Measurements from ENCODE around the gene NSMCE1. TPM values are rescaled to one million over a fixed set of nuclear protein-coding genes. Genes with fewer than 3 reads are reported as not detected.
"Not testable (repeated sequence)": the region's sequence is repeated elsewhere in the genome, so short reads cannot be mapped to it uniquely, and the experiment has no call there.

NSMCE1 gene
- total and polyA plus RNA-seq, 10 donors = 18.4 to 79.0 (median 36.7) TPM

GRCh38 chr16:27265982-27266381 is 2.6 kb downstream of the NSMCE1 start:
- TF ChIP-seq, protein P1, sequence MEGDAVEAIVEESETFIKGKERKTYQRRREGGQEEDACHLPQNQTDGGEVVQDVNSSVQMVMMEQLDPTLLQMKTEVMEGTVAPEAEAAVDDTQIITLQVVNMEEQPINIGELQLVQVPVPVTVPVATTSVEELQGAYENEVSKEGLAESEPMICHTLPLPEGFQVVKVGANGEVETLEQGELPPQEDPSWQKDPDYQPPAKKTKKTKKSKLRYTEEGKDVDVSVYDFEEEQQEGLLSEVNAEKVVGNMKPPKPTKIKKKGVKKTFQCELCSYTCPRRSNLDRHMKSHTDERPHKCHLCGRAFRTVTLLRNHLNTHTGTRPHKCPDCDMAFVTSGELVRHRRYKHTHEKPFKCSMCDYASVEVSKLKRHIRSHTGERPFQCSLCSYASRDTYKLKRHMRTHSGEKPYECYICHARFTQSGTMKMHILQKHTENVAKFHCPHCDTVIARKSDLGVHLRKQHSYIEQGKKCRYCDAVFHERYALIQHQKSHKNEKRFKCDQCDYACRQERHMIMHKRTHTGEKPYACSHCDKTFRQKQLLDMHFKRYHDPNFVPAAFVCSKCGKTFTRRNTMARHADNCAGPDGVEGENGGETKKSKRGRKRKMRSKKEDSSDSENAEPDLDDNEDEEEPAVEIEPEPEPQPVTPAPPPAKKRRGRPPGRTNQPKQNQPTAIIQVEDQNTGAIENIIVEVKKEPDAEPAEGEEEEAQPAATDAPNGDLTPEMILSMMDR (IDR thresholded peaks at IDR 0.05 in 8 of 11, conservative IDR thresholded peaks at IDR 0.05 in 3 of 11) = no peak
- TF ChIP-seq POLR2A (IDR thresholded peaks at IDR 0.05) (no peak), POLR2AphosphoS5 (IDR thresholded peaks at IDR 0.05) (no peak)

DNA sequence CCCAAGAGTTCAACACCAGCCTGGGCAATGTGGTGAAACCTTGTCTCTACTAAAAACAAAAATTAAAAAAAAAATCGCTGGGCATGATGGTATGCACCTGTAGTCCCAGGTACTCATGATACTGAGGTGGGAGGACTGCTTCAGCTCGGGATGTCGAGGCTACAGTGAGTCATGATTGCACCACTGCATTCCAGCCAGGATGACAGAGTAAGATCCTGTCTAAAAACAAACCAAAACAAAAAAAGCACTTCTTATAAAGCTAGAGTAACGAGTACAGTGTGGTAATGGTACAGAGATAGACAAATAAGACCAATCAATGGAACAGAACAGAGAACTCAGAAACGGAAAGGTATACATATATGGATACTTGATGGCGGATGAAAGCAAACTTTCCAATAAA is 4.4 kb downstream of the NSMCE1 start:
- WGBS, 5 donors = 71 to 92% (median 81%) methylated on average over 6 of the region's 6 CpGs
- intact Hi-C loops (cut with DNase I; ENCODE audit: low total_unique reads) = loop anchor here (10.0 kb wide), 1 partner anchor 51 kb away; the partner anchor contains the start of gene IL4R

More at GRCh38 chr16:27265982-27266381, 2.6 kb downstream of the NSMCE1 start:
- peaks cover 0 to 4% (median 0%) of the 10 kb centered on the region in 6 donors for H3K36me3 ChIP-seq
- WGBS, 5 donors = 94 to 100% (median 100%) methylated on average over 1 of the region's 1 CpG
- H3K27ac ChIP-seq = no peak overlapping the region
- peaks cover 11 to 79% (median 34%) of the 10 kb centered on the region in 6 donors for H3K4me1 ChIP-seq
- H3K9me3 ChIP-seq = no peaks in the 10 kb centered on the region
- no peak overlapping the region for H3K4me3 ChIP-seq
- no peaks in the 10 kb centered on the region for H3K27me3 ChIP-seq (replicated peaks in 1 of 7)
- DNase-seq = no peak
- intact Hi-C loops (cut with DNase I; ENCODE audit: low total_unique reads) = loop anchor here (10.0 kb wide), 1 partner anchor 49 kb away; the partner anchor contains the start of gene IL4R

GRCh38 chr16:27262904-27263423 is 5.6 kb downstream of the NSMCE1 start:
- H3K9me3 ChIP-seq; H3K27me3 ChIP-seq (replicated peaks in 1 of 7); DNase-seq; H3K36me3 ChIP-seq; H3K27ac ChIP-seq; H3K4me3 ChIP-seq: not testable (repeated sequence)
- WGBS, 5 donors = 73 to 80% (median 78%) methylated on average over 2 of the region's 2 CpGs
- intact Hi-C loops (cut with DNase I; ENCODE audit: low total_unique reads) = loop anchor here (10.0 kb wide), 1 partner anchor 52 kb away; the partner anchor contains the start of gene IL4R
- H3K4me1 ChIP-seq = peaks cover 5 to 69% (median 24%) of the 10 kb centered on the region in 6 donors

More for the DNA sequence above, 4.4 kb downstream of the NSMCE1 start:
- peaks cover 8 to 68% (median 28%) of the 10 kb centered on the region in 6 donors for H3K4me1 ChIP-seq
- no peak for DNase-seq
- no peaks in the 10 kb centered on the region for H3K27me3 ChIP-seq (replicated peaks in 1 of 7)
- no peak for TF ChIP-seq POLR2A (IDR thresholded peaks at IDR 0.05)
- TF ChIP-seq, protein P1 (IDR thresholded peaks at IDR 0.05 in 8 of 11, conservative IDR thresholded peaks at IDR 0.05 in 3 of 11) = no peak
- no peak for TF ChIP-seq POLR2AphosphoS5 (IDR thresholded peaks at IDR 0.05)
- no peak overlapping the region for H3K4me3 ChIP-seq
- no peak overlapping the region for H3K27ac ChIP-seq
- H3K9me3 ChIP-seq = no peaks in the 10 kb centered on the region
- H3K36me3 ChIP-seq = peaks cover 0 to 4% (median 0%) of the 10 kb centered on the region in 6 donors

DNA sequence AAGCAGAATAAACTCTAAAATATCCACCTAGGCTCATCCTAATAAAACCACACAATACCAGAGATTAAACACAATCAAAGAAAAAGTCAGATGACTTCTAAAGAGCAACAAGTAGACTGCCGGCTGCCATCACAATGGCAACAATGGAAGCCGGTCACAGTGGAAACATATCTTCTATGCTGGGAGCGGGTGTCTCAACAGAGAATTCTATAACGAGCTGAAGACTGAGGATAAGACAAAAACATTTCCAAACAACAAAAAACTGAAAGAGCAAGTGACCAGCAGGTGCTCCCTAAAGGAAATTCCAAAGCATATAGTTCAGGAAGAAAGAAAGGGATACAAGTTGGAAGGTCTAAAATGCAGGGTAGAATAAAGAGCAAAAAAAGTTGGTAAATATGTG is 8.9 kb downstream of the NSMCE1 start:
- Histone ChIP-seq H3K27me3 (replicated peaks in 1 of 7) (no peaks in the 10 kb centered on the region), H3K9me3 (no peaks in the 10 kb centered on the region), H3K36me3 (peaks cover 0 to 32% (median 18%) of the 10 kb centered on the region in 6 donors), H3K27ac (no peak overlapping the region), H3K4me3 (no peak overlapping the region), H3K4me1 (peaks cover 0 to 57% (median 15%) of the 10 kb centered on the region in 6 donors)
- intact Hi-C loops (cut with DNase I; ENCODE audit: low total_unique reads) = loop anchor here (10.0 kb wide), 1 partner anchor 55 kb away; the partner anchor contains the start of gene IL4R
- TF ChIP-seq POLR2AphosphoS5 (IDR thresholded peaks at IDR 0.05) = no peak
- TF ChIP-seq, protein P1 (IDR thresholded peaks at IDR 0.05 in 8 of 11, conservative IDR thresholded peaks at IDR 0.05 in 3 of 11) = no peak
- no peak for TF ChIP-seq POLR2A (IDR thresholded peaks at IDR 0.05)
- WGBS, 5 donors = 90 to 98% (median 93%) methylated on average over 4 of the region's 4 CpGs
- no peak for DNase-seq

Measured in spleen (tissue), 11 donors.